ENCODE measurements around the gene TRMT6.

GRCh38 chr20:5910186-5910585, 40.1 kb downstream of the TRMT6 start:
- TF ChIP-seq CTCF (IDR thresholded peaks at IDR 0.05): no peak
- TF ChIP-seq POLR2AphosphoS5 (IDR thresholded peaks at IDR 0.05): no peak
- TF ChIP-seq POLR2A (IDR thresholded peaks at IDR 0.05; ENCODE audit: low read depth): no peak
